HCT116 (cell line): ENCODE measurements around the gene PBX1. TPM values are rescaled to one million over a fixed set of nuclear protein-coding genes. Genes with fewer than 3 reads are reported as not detected.

Source experiments
- ATAC-seq: fragments of 200-7000 bp; cut with Tn5 transposase; 2 replicates; pipeline ENCODE4 v1.9.1; 2020; ENCODE audit warnings: mild to moderate bottlenecking, moderate library complexity
- Bru-seq: library from RNA; stranded (reverse); fragments of 400-500 nt; gene quantifications from one replicate; lab custom pipeline; 2021; lab: Mats Ljungman, UMichigan
- BruChase-seq, 2 experiments: library from RNA; stranded (reverse); fragments of 400-500 nt; gene quantifications; one replicate each; lab custom pipeline; 2021; lab: Mats Ljungman, UMichigan
- BruUV-seq: library from RNA; stranded (reverse); fragments of 400-500 nt; replicated peaks from 2 replicates; lab custom pipeline; 2021; lab: Mats Ljungman, UMichigan
- CTCF ChIA-PET: fragments of 300-600 bp; sonication (Branson Sonifier 250); formaldehyde crosslinking; loops from one replicate; lab custom pipeline; 2021; ENCODE audit warnings: antibody characterized with exemption; lab: Charles Lee
- POLR2A ChIA-PET: fragments of 300-600, 350-600 bp; sonication (Branson Sonifier 250); formaldehyde crosslinking; loops from one replicate; lab custom pipeline; 2021; ENCODE audit warnings: antibody characterized with exemption; lab: Charles Lee
- RAD21 ChIA-PET, 2 experiments: fragments of 300-600 bp; sonication (Branson Sonifier 250); formaldehyde crosslinking; loops; one replicate each; lab custom pipeline; 2023; ENCODE audit warnings: low total read pairs in 2 of 2; ENCODE audit not compliant: uncharacterized antibody in 2 of 2, unreplicated experiment in 2 of 2, low non-redundant PET in 1 of 2; lab: Charles Lee
- DNase-seq: peaks from one replicate; pipeline ENCODE4 v3.0.0-alpha.2; 2010; ENCODE audit warnings: low read depth, low spot score
- H2AFZ ChIP-seq: fragments of 200-600 bp; shearing (Covaris generic), sonication (generic); 2 replicates; pipeline ENCODE4 v1.6.1; 2017; ENCODE audit warnings: low read depth, mixed run types, mixed read lengths, antibody characterized with exemption, low read length; ENCODE audit not compliant: poor library complexity, severe bottlenecking
- H3K27ac ChIP-seq: 2 replicates; pipeline ENCODE4 v1.5.1; 2012; ENCODE audit warnings: low read depth, low read length
- H3K27me3 ChIP-seq: fragments of 200-600 bp; sonication (generic); 2 replicates; pipeline ENCODE4 v1.6.1; 2016; ENCODE audit warnings: mixed run types, low read length, mixed read lengths; ENCODE audit not compliant: insufficient read depth
- H3K36me3 ChIP-seq, 2 experiments: fragments of 200-500 bp in 1 of 2; fragments of 200-600 bp in 1 of 2; sonication (Bioruptor generic) in 1 of 2; sonication (generic) in 1 of 2; 2 replicates each; pipeline versions ENCODE4 v1.5.1 to v1.6.1; 2014 to 2016; ENCODE audit warnings: low read length in 2 of 2, inconsistent platforms in 1 of 2, mixed read lengths in 1 of 2, mixed run types in 1 of 2; ENCODE audit not compliant: insufficient read depth in 2 of 2, control insufficient read depth in 1 of 2
- H3K4me1 ChIP-seq, 2 experiments: fragments of 200-600 bp in 1 of 2; sonication (generic) in 1 of 2; 2 replicates each; pipeline versions ENCODE4 v1.5.1 to v1.6.1; 2012 to 2017; ENCODE audit warnings: low read length in 2 of 2, inconsistent platforms in 1 of 2, mild to moderate bottlenecking in 1 of 2, mixed read lengths in 1 of 2, mixed run types in 1 of 2, moderate library complexity in 1 of 2; ENCODE audit not compliant: insufficient read depth in 2 of 2, control insufficient read depth in 1 of 2
- H3K4me2 ChIP-seq: fragments of 200-600 bp; sonication (generic); 2 replicates; pipeline ENCODE4 v1.6.1; 2017; ENCODE audit warnings: mixed run types, low read length, mixed read lengths
- H3K4me3 ChIP-seq, 2 experiments: fragments of 200-600 bp in 1 of 2; sonication (generic) in 1 of 2; replicated peaks in 1 of 2; 2 replicates each; pipeline ENCODE4 v1.5.1; 2011 to 2016; ENCODE audit warnings: low read length in 2 of 2, control low read depth in 1 of 2, low read depth in 1 of 2, mild to moderate bottlenecking in 1 of 2, mixed read lengths in 1 of 2, mixed run types in 1 of 2
- H3K79me2 ChIP-seq: fragments of 200-600 bp; sonication (generic); 2 replicates; pipeline ENCODE4 v1.6.1; 2017; ENCODE audit warnings: mild to moderate bottlenecking, mixed run types, low read length, moderate library complexity, mixed read lengths; ENCODE audit not compliant: insufficient read depth
- H3K9ac ChIP-seq: fragments of 200-600 bp; sonication (generic); 2 replicates; pipeline ENCODE4 v1.6.1; 2016; ENCODE audit warnings: low read length, mixed read lengths
- H3K9me2 ChIP-seq: fragments of 200-600 bp; sonication (generic), shearing (Covaris generic); 2 replicates; pipeline ENCODE4 v1.6.1; 2017; ENCODE audit warnings: mixed run types, mild to moderate bottlenecking, moderate library complexity; ENCODE audit not compliant: insufficient read depth
- H3K9me3 ChIP-seq, 2 experiments: fragments of 200-500 bp in 1 of 2; fragments of 200-600 bp in 1 of 2; sonication (Bioruptor generic) in 1 of 2; sonication (generic) in 1 of 2; 2 replicates each; pipeline ENCODE4 v1.6.1; 2014 to 2017; ENCODE audit warnings: low read length in 2 of 2, mixed read lengths in 2 of 2, inconsistent platforms in 1 of 2, low read depth in 1 of 2, mild to moderate bottlenecking in 1 of 2, mixed run types in 1 of 2, moderate library complexity in 1 of 2; ENCODE audit not compliant: control insufficient read depth in 1 of 2, insufficient read depth in 1 of 2
- H4K20me1 ChIP-seq: fragments of 200-600 bp; sonication (generic), shearing (Covaris generic); 2 replicates; pipeline ENCODE4 v1.6.1; 2017; ENCODE audit warnings: mixed run types, mild to moderate bottlenecking, moderate library complexity; ENCODE audit not compliant: insufficient read depth
- CEBPB ChIP-seq: IDR thresholded peaks from 2 replicates; pipeline ENCODE4 v1.6.1; 2012; ENCODE audit warnings: low read depth
- EGR1 ChIP-seq: IDR thresholded peaks from 2 replicates; pipeline ENCODE4 v1.6.1; 2012; ENCODE audit warnings: low read depth
- MAX ChIP-seq: IDR thresholded peaks from 2 replicates; pipeline ENCODE4 v1.6.1; 2012
- POLR2A ChIP-seq: IDR thresholded peaks from 2 replicates; pipeline ENCODE4 v1.7.0; 2011; ENCODE audit warnings: borderline replicate concordance; ENCODE audit not compliant: insufficient read depth, insufficient read length; ENCODE audit errors: extremely low read depth
- POLR2AphosphoS5 ChIP-seq: IDR thresholded peaks from 2 replicates; pipeline ENCODE4 v1.6.1; 2011; ENCODE audit warnings: mild to moderate bottlenecking, low read depth, low read length, moderate library complexity
- RAD21 ChIP-seq: IDR thresholded peaks from 2 replicates; pipeline ENCODE4 v1.6.1; 2012; ENCODE audit warnings: low read depth, mild to moderate bottlenecking
- SIN3A ChIP-seq: IDR thresholded peaks from 2 replicates; pipeline ENCODE4 v1.6.1; 2012; ENCODE audit warnings: low read depth
- SP1 ChIP-seq: IDR thresholded peaks from 2 replicates; pipeline ENCODE4 v1.6.1; 2012; ENCODE audit warnings: low read depth
- intact Hi-C: fragments of 100-400 bp; cut with micrococcal nuclease; formaldehyde crosslinking; loops from 2 replicates; pipeline ENCODE4 v1.10.0; 2022
- long read RNA-seq: library from polyadenylated mRNA; unstranded; transcript quantifications from one replicate; pipeline ENCODE4 v2.0.0, GENCODE V29; 2021; ENCODE audit not compliant: unreplicated experiment
- polyA plus RNA-seq: library from polyadenylated mRNA; unstranded; fragments of >200 nt; gene quantifications from 2 replicates; pipeline ENCODE4 v1.2.1, GENCODE V29; 2012; ENCODE audit warnings: missing spikeins
- total RNA-seq: library from RNA; stranded (reverse); gene quantifications from one replicate; pipeline ENCODE4 v1.2.1, GENCODE V29; 2021; ENCODE audit not compliant: unreplicated experiment

PBX1 gene
- total RNA-seq: 29.6 TPM
- polyA plus RNA-seq: 6.4 and 7.6 TPM in 2 replicates
- Bru-seq, nascent RNA: percentile 66 among the genes with signal in this experiment
- BruChase-seq, experiment 1, labeled RNA remaining after a 6-hour chase: percentile 62 among the genes with signal in this experiment
- BruChase-seq, experiment 2, labeled RNA remaining after a 2-hour chase: percentile 59 among the genes with signal in this experiment
- long read RNA-seq, full-length matches to known transcripts: 5 of 25 reads
- long read RNA-seq, partial matches to known transcripts: 13 of 25 reads
- long read RNA-seq, other reads (novel, unspliced or antisense): 7 of 25 reads

GRCh38 chr1:164558461-164559341, at the start of gene PBX1:
Gene PBX1 (plus strand): TSS chr1:164559184.
- H3K36me3 ChIP-seq: no peaks in the 10 kb centered on the region
- peak within 1 kb of the TSS; percentile 54 to 57 for H3K4me3 ChIP-seq
- peak; percentile 89 for DNase-seq
- ATAC-seq: peak; percentile 100
- no peaks in the 10 kb centered on the region for H3K9me3 ChIP-seq
- no peaks in the 10 kb centered on the region for H4K20me1 ChIP-seq
- ChIA-PET CTCF (interaction anchor here (0.7 to 1.2 kb wide), 3 partner anchors 13 to 58 kb away, joined by 3 to 4 read pairs (median 3); no protein-coding TSS in a partner anchor), POLR2A (interaction anchor here (0.6 to 1.3 kb wide), 6 partner anchors 16 to 991 kb away, joined by 3 to 5 read pairs (median 4); no protein-coding TSS in a partner anchor), RAD21 (no interaction called here)
- peak within 1 kb of the TSS; percentile 83 for H3K4me2 ChIP-seq
- BruUV-seq: no TSS peak
- H3K27ac ChIP-seq: no peak within 1 kb of the TSS
- peak within 1 kb of the TSS; percentile 34 for H3K9ac ChIP-seq
- H3K79me2 ChIP-seq: no peaks in the 10 kb centered on the region
- no peaks in the 10 kb centered on the region for H3K27me3 ChIP-seq
- peaks cover 11 to 14% of the 10 kb centered on the region in 2 experiments; a peak in 3 of 4 replicates for H3K4me1 ChIP-seq
- H2AFZ ChIP-seq: peak within 1 kb of the TSS; percentile 97
- H3K9me2 ChIP-seq: no peaks in the 10 kb centered on the region
- intact Hi-C loops: loop anchor here (2.0 kb wide), 1 partner anchor 44 kb away; no protein-coding TSS in a partner anchor
- TF ChIP-seq MAX (peak; percentile 27; the same call in 1 of the 2 replicates), SIN3A (0 out of 2 replicates have a peak, but pooled peaks have one; percentile 21), CEBPB (no peak), POLR2A (peak; percentile 37), EGR1 (no peak), RAD21 (no peak), SP1 (0 out of 2 replicates have a peak, but pooled peaks have one; percentile 18), POLR2AphosphoS5 (peak; percentile 72)
- TF ChIP-seq, all 23 proteins: peak for 5
